Peyer's patch (tissue), 4 donors: ENCODE results near the gene RNF225.

Experiments used
- POLR2A ChIP-seq, 2 donors: fragments of 450-650 bp; IDR thresholded peaks; one replicate each; pipeline ENCODE4 v1.5.1; 2017; ENCODE audit warnings: antibody characterized with exemption in 2 of 2, mild to moderate bottlenecking in 2 of 2, moderate library complexity in 2 of 2
- TF ChIP-seq, protein P1 (sequence below), 6 experiments: fragments of 450-650 bp in 4 of 6; fragments of 200-600 bp in 2 of 6; sonication (generic) in 1 of 6; IDR thresholded peaks; one replicate each; pipeline ENCODE4 v1.5.1; 2017 to 2019; ENCODE audit warnings: antibody characterized with exemption in 6 of 6, mild to moderate bottlenecking in 3 of 6, moderate library complexity in 1 of 6

DNA sequence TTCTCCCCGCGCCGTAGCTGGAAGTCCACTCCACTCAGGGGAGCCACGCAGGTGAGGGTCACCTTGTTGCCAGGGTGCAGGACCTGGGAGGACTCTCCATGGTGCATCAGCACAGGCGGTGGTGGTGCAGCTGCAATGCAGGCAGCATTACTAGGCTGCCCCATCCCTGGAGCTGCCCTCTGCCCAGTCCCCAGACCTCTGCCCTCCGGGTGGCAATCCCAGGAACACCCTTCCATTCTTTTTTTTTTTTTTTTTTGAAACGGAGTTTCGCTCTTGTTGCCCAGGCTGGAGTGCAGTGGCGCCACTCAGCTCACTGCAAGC is 43.9 kb upstream of the RNF225 start:
- no peak for TF ChIP-seq POLR2A (IDR thresholded peaks at IDR 0.05)
- TF ChIP-seq, protein P1, sequence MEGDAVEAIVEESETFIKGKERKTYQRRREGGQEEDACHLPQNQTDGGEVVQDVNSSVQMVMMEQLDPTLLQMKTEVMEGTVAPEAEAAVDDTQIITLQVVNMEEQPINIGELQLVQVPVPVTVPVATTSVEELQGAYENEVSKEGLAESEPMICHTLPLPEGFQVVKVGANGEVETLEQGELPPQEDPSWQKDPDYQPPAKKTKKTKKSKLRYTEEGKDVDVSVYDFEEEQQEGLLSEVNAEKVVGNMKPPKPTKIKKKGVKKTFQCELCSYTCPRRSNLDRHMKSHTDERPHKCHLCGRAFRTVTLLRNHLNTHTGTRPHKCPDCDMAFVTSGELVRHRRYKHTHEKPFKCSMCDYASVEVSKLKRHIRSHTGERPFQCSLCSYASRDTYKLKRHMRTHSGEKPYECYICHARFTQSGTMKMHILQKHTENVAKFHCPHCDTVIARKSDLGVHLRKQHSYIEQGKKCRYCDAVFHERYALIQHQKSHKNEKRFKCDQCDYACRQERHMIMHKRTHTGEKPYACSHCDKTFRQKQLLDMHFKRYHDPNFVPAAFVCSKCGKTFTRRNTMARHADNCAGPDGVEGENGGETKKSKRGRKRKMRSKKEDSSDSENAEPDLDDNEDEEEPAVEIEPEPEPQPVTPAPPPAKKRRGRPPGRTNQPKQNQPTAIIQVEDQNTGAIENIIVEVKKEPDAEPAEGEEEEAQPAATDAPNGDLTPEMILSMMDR (IDR thresholded peaks at IDR 0.05), result no peak
